HEK293 (cell line): ENCODE measurements around the gene CLSTN1.

Source experiments
- ELK4 ChIP-seq: IDR thresholded peaks from 2 replicates; pipeline ENCODE4 v1.6.1; 2011; ENCODE audit warnings: mild to moderate bottlenecking, low read depth, low read length, borderline replicate concordance
- ZBTB1 ChIP-seq: fragments of 450-650 bp; formaldehyde crosslinking; IDR thresholded peaks from 2 replicates; pipeline ENCODE4 v1.5.1; 2016; ENCODE audit warnings: missing biosample characterization, missing genetic modification characterization
- ZBTB49 ChIP-seq: fragments of 450-650 bp; formaldehyde crosslinking; IDR thresholded peaks from 2 replicates; pipeline ENCODE4 v1.5.1; 2016; ENCODE audit warnings: missing biosample characterization, missing genetic modification characterization, low read depth
- ZBTB7A ChIP-seq: fragments of 450-650 bp; formaldehyde crosslinking; IDR thresholded peaks from 2 replicates; pipeline ENCODE4 v1.5.1; 2016; ENCODE audit warnings: low read depth, missing biosample characterization, missing genetic modification characterization
- ZNF175 ChIP-seq: fragments of 450-650 bp; formaldehyde crosslinking; IDR thresholded peaks from 2 replicates; pipeline ENCODE4 v1.5.1; 2016; ENCODE audit warnings: missing biosample characterization, missing genetic modification characterization
- TF ChIP-seq, protein P1 (sequence below): fragments of 450-650 bp; formaldehyde crosslinking; IDR thresholded peaks from 2 replicates; pipeline ENCODE4 v1.5.1; 2016; ENCODE audit warnings: missing biosample characterization, missing genetic modification characterization

DNA sequence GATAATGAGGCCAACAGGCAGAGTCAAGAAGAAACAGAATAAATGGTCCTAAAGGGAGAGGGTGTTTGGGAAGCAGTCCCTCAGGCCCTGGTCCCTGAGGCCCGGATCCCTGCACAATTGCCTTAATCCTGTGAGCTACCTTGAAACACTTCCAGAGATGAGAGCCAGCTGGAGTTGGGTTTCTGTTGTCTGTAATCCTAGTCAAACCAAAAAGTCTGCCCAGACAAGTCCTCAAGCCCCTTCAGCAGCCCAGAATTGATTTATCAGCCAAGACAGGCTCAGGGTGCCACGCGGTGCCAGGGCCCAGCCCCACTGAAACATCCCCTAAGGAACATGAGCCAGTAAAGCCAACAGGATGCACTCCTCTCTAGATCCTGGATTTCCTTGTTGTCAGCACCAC lies 16.4 kb upstream of the CLSTN1 start:
- TF ChIP-seq, protein P1, sequence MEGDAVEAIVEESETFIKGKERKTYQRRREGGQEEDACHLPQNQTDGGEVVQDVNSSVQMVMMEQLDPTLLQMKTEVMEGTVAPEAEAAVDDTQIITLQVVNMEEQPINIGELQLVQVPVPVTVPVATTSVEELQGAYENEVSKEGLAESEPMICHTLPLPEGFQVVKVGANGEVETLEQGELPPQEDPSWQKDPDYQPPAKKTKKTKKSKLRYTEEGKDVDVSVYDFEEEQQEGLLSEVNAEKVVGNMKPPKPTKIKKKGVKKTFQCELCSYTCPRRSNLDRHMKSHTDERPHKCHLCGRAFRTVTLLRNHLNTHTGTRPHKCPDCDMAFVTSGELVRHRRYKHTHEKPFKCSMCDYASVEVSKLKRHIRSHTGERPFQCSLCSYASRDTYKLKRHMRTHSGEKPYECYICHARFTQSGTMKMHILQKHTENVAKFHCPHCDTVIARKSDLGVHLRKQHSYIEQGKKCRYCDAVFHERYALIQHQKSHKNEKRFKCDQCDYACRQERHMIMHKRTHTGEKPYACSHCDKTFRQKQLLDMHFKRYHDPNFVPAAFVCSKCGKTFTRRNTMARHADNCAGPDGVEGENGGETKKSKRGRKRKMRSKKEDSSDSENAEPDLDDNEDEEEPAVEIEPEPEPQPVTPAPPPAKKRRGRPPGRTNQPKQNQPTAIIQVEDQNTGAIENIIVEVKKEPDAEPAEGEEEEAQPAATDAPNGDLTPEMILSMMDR (tag by site-specific recombination): no peak
- TF ChIP-seq ZBTB7A (tag by site-specific recombination) (no peak), ZNF175 (no peak), ZBTB49 (tag by site-specific recombination) (no peak), ZBTB1 (tag by site-specific recombination) (no peak), ELK4 (no peak)
